ENCODE measurements around the gene ACE. TPM values are rescaled to one million over a fixed set of nuclear protein-coding genes. Genes with fewer than 3 reads are reported as not detected.

Gene ACE
- total RNA-seq, 1 donor from 2014 or later = 2.6 TPM

GRCh38 chr17:63496177-63496576 lies 19.3 kb downstream of the ACE start:
- Mint-ChIP-seq H3K4me3 (no peak overlapping the region), H3K36me3 (no peaks in the 10 kb centered on the region), H3K9me3 (no peaks in the 10 kb centered on the region), H3K27ac (no peak overlapping the region), H3K27me3 (ENCODE audit: low read depth) (peaks cover 27% of the 10 kb centered on the region), H3K4me1 (no peaks in the 10 kb centered on the region)
- no peak for DNase-seq (ENCODE audit: low spot score in 2 of 2, unreplicated experiment in 2 of 2)
- TF ChIP-seq CTCF (IDR thresholded peaks at IDR 0.05; ENCODE audit: unreplicated experiment) = no peak

GRCh38 chr17:63496663-63497400 lies 20.0 kb downstream of the ACE start:
- no peak overlapping the region for H3K4me3 Mint-ChIP-seq
- no peak overlapping the region for H3K27ac Mint-ChIP-seq
- TF ChIP-seq CTCF (IDR thresholded peaks at IDR 0.05; ENCODE audit: unreplicated experiment) = no peak
- H3K27me3 Mint-ChIP-seq (ENCODE audit: low read depth) = peaks cover 30% of the 10 kb centered on the region
- no peaks in the 10 kb centered on the region for H3K9me3 Mint-ChIP-seq
- no peak for DNase-seq (ENCODE audit: low spot score in 2 of 2, unreplicated experiment in 2 of 2)
- H3K4me1 Mint-ChIP-seq = no peaks in the 10 kb centered on the region
- H3K36me3 Mint-ChIP-seq = no peaks in the 10 kb centered on the region

GRCh38 chr17:63497708-63498483 lies 21.0 kb downstream of the ACE start:
- no peaks in the 10 kb centered on the region for H3K36me3 Mint-ChIP-seq
- H3K4me1 Mint-ChIP-seq = peaks cover 3% of the 10 kb centered on the region
- no peak for DNase-seq (ENCODE audit: low spot score in 2 of 2, unreplicated experiment in 2 of 2)
- H3K27ac Mint-ChIP-seq = no peak overlapping the region
- TF ChIP-seq CTCF (IDR thresholded peaks at IDR 0.05; ENCODE audit: unreplicated experiment) = no peak
- H3K4me3 Mint-ChIP-seq = no peak overlapping the region
- H3K27me3 Mint-ChIP-seq (ENCODE audit: low read depth) = peaks cover 27% of the 10 kb centered on the region
- H3K9me3 Mint-ChIP-seq = no peaks in the 10 kb centered on the region

- Mint-ChIP-seq H3K27ac (no peak overlapping the region), H3K36me3 (no peaks in the 10 kb centered on the region), H3K9me3 (no peaks in the 10 kb centered on the region), H3K27me3 (ENCODE audit: low read depth) (peaks cover 34% of the 10 kb centered on the region), H3K4me1 (peaks cover 11% of the 10 kb centered on the region), H3K4me3 (no peak overlapping the region)
- TF ChIP-seq CTCF (IDR thresholded peaks at IDR 0.05; ENCODE audit: unreplicated experiment) = no peak
- no peak for DNase-seq (ENCODE audit: low spot score in 2 of 2, unreplicated experiment in 2 of 2)
Measured at GRCh38 chr17:63498626-63499195, 21.9 kb downstream of the ACE start.

GRCh38 chr17:63500543-63501390 lies 23.9 kb downstream of the ACE start:
- Mint-ChIP-seq H3K27ac (no peak overlapping the region), H3K4me3 (no peak overlapping the region), H3K36me3 (no peaks in the 10 kb centered on the region), H3K4me1 (peaks cover 11% of the 10 kb centered on the region), H3K27me3 (ENCODE audit: low read depth) (peaks cover 51% of the 10 kb centered on the region), H3K9me3 (peaks cover 5% of the 10 kb centered on the region)
- no peak for DNase-seq (ENCODE audit: low spot score in 2 of 2, unreplicated experiment in 2 of 2)
- no peak for TF ChIP-seq CTCF (IDR thresholded peaks at IDR 0.05; ENCODE audit: unreplicated experiment)

Data from mesothelial cell of epicardium (in vitro differentiated cells).